Measurements from ENCODE around the gene EVI5. TPM values are rescaled to one million over a fixed set of nuclear protein-coding genes. Genes with fewer than 3 reads are reported as not detected.
A peak's percentile ranks its signal among the peaks of the same experiment; 100 is the strongest.

Gene EVI5
- 56.7 TPM for total RNA-seq

- no peak for FAIRE-seq
Observed at GRCh38 chr1:92784639-92785500, at the start of gene EVI5. Gene EVI5, minus strand, starts transcription at chr1:92785108. Its CDS starts 48,562 bp downstream, at chr1:92736546.

DNA sequence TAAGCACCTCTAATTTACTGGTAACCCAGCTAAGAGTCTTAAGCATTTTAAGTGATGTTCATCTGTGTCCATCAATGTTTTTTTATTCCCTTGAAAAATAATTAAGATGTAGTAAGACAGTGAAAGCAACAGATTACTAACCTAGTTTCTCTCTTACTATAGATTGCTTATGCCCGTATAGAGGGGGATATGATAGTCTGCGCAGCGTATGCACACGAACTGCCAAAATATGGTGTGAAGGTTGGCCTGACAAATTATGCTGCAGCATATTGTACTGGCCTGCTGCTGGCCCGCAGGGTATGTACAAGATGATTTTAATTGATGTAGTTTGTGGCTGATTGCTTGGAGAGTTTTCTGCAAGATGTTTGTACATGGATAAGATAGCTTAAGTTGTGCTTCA lies 49.7 kb upstream of the EVI5 start:
- DNase-seq (ENCODE audit: low spot score in 2 of 2) (no peak), FAIRE-seq (no peak)

More at GRCh38 chr1:92784639-92785500, at the start of gene EVI5:
- DNase-seq (ENCODE audit: low spot score in 2 of 2) = peak; percentile 83 to 85

DNA sequence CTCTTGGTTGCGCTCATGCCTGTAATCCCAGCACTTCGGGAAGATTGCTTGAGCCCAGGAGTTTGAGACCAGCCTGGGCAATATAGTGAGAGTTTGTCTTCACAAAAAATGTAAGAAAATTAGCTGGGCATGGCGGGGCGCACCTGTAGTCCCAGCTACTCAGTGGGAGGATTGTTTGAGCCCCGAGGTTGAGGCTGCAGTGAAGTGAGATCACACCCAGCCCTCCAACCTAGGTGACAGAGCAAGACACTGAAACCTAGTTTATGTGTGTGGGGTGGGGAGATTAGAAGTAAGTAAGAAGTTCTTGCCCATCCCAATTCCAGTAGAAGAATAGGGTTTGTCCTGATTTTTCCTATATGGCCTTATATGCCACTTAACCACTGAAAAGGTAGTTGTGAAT lies 48.9 kb upstream of the EVI5 start:
- FAIRE-seq (no peak), DNase-seq (ENCODE audit: low spot score in 2 of 2) (no peak)

- no peak for DNase-seq (ENCODE audit: low spot score in 2 of 2)
- FAIRE-seq = no peak
Observed at GRCh38 chr1:92832537-92833114, 47.7 kb upstream of the EVI5 start.

DNA sequence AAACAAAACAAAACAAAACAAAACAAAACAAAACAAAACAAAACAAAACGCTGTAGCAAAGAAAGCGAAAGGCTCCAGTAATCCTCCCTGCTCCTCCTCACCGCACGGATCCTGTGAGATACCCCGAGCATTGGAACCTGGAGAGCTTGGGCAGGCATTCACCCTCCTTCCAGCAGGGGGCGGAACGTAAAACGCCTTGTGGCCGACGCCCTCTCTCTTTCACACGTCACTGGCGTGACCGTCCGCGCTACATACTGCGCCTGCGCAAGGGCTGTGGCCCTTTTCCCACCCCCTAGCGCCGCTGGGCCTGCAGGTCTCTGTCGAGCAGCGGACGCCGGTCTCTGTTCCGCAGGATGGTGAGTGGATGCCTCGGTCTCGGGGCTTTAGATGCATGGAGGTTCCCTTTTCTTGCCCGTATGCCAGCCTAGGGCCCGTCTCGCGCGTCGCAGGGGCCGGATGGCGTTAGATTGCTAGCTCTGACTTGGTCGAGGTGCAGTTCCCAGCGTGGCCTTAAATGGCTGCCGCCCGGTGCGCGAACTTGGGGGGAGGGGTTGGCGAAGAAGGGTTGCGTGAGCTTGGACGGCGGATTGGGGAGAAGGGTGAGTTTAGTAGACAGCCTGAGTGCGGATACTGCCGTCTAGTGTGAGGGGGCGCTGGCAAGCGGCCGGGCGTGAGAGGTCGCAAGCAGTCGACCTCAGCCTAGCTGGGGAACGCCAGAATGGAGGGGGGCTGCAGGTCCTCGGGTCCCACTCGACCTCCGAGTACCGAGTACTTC lies 47.0 kb upstream of the EVI5 start, which contains the start of gene RPL5:
TSS of gene RPL5 (plus strand) at position 279 of the 775 bp plus-strand sequence. CDS start at position 354, 75 bp downstream.
- FAIRE-seq (no peak), DNase-seq (ENCODE audit: low spot score in 2 of 2) (peak; percentile 80 to 93)

DNA sequence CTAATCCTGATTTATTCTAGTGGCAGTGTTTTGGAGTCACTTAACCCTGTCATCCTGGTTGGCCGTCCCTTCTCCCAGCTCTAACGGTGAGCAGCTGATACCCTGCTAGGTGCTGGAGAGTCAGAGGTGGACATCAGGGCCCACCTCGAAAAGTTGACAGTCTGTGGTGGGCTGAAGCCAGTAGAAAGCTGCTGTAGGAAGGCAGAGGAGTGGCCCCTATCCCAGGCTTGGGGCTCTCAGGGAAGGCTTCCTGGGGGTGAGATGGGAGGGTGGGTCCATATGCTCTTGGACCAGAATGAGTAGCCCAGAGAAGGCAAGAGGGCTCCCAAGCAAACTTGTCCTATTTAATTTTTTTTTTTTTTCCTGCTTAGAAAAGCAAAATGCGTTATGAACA lies 46.5 kb upstream of the EVI5 start:
- FAIRE-seq = no peak
- no peak for DNase-seq (ENCODE audit: low spot score in 2 of 2)

DNA sequence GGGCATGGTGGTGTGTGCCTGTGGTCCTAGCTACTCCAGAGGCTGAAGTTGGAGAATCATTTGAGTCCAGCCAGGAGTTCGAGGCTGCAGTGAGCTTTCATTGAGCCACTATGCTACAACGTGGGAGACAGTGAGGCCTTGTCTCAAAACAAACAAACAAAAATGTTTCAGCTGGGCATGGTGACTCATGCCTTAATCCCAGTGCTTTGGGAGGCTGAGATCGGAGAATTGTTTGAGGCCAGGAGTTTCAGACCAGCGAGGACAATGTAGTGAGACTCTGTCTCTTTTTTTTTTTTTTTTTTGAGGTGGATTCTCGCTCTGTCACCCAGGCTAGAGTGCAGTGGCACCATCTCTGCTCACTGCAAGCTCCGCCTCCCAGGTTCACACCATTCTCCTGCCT lies 41.9 kb upstream of the EVI5 start:
- DNase-seq (ENCODE audit: low spot score in 2 of 2) (no peak), FAIRE-seq (no peak)

- no peak for FAIRE-seq
- no peak for DNase-seq (ENCODE audit: low spot score in 2 of 2)
Observed at GRCh38 chr1:92822879-92823278, 38.0 kb upstream of the EVI5 start.

DNA sequence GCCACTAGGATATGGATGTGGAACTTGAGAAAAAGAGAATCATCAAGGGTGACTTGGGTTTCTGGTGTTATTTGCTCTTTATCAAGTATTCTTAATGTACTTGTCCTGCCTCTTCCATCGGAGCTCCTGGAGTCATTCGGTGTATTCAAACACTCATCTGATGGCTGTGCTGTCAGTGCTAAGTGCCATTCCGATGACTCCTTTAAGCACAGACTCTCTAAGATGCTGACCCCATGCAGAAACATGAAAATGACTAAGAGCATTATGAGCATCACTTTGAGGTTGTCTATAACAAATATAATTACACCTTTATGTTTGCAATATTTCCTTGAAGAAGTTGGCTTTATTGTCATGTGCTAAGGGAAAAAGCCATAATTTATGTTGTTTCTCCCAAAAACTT lies 35.6 kb upstream of the EVI5 start:
- FAIRE-seq (no peak), DNase-seq (ENCODE audit: low spot score in 2 of 2) (no peak)

- FAIRE-seq (no peak), DNase-seq (ENCODE audit: low spot score in 2 of 2) (no peak)
Observed at GRCh38 chr1:92820024-92820423, 35.1 kb upstream of the EVI5 start.

GRCh38 chr1:92817986-92818764 lies 33.3 kb upstream of the EVI5 start:
- no peak for FAIRE-seq
- no peak for DNase-seq (ENCODE audit: low spot score in 2 of 2)

DNA sequence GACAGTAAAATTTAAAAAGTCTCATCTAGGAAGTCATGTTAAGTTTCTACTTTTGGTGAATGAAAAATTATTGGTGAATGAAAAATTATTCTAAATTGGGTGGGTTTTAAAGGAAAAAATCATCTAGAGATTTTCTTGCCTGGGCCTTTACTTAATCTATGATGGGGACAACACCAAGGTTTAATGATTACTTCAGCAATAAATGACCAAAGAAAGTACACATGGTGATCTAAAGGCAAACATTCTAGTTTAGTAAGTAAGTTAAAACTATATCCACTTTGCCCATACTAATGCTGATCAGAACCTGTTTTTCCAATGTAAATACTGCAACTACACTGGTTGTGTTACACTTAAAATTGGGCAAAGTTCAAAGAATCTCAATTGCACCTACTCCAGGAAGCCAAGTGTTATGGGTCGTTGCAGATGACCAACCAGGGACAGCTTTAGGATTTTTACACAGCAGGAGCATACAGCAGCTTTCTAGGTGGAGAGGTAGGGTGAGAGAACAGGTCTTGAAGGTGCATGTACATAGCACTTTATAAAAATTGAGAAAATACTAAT lies 32.3 kb upstream of the EVI5 start:
- FAIRE-seq (no peak), DNase-seq (ENCODE audit: low spot score in 2 of 2) (no peak)

- no peak for FAIRE-seq
Observed at GRCh38 chr1:92816732-92817131, 31.8 kb upstream of the EVI5 start.

GRCh38 chr1:92808381-92808780 lies 23.5 kb upstream of the EVI5 start:
- no peak for DNase-seq (ENCODE audit: low spot score in 2 of 2)
- FAIRE-seq = no peak

More at GRCh38 chr1:92816732-92817131, 31.8 kb upstream of the EVI5 start:
- no peak for DNase-seq (ENCODE audit: low spot score in 2 of 2)

DNA sequence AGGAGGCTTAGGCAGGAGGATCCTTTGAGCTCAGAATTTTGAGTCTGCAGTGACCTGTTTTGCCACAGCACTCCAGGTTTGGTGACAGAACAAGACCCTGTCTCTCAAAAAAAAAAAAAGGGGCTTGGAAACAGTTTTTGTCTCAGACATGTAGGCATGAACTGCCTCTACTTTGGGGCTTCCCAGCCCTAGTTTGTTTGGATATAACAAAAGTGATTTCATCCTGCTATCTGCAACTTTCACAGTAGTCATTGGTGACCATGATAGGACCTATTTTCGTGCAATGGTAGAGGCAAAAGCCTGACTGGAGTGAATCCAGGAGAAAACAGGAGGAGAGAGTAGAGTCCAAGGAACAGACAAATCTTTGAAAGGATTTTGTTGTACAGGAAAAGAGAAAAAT lies 20.3 kb upstream of the EVI5 start:
- DNase-seq (ENCODE audit: low spot score in 2 of 2) (no peak), FAIRE-seq (no peak)

DNA sequence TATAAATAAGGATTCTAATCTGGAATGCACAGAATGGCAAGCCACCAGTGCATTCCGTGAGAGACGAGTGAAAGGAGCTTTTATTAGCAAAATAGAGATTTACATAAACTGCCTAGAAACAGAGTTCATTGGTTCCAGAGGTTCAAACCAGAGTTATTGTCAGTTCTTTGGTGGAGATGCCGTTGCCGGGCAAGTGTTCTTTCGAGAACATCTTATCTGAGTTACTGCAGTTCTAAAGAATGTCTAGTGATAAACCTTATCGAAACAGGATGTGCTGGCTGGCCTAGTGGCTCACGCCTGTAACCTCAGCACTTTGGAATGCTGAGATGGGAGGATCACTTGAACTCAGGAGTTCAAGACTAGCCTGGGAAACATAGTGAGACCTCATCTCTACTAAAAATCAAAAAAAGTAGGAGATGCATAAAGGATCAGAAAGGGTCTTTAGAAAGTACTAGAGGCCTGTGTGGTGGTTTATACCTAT lies 19.9 kb upstream of the EVI5 start:
- FAIRE-seq (no peak), DNase-seq (ENCODE audit: low spot score in 2 of 2) (peak; percentile 50 to 69)

- DNase-seq (ENCODE audit: low spot score in 2 of 2) = no peak
- FAIRE-seq = no peak
Observed at GRCh38 chr1:92803140-92803887, 18.4 kb upstream of the EVI5 start.

DNA sequence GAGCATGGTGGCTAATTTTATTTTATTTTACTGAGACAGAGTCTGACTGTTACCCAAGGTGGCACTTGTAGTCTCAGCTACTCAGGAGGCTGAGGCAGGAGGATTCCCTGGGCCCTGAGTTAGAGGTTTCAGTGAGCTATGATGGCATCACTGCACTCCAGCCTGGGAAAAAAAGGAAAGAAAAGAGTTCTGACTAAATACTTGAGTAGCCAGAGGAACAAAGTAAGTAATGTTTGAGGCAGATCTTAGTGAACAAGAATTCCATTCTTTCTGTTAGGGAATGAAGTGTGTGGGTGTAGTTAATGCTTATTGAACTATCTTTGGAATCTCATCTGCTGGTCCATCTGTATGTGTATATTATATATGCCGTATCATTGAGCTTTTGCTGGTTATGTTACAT lies 13.1 kb upstream of the EVI5 start:
- no peak for FAIRE-seq
- DNase-seq (ENCODE audit: low spot score in 2 of 2) = no peak

- no peak for DNase-seq (ENCODE audit: low spot score in 2 of 2)
- no peak for FAIRE-seq
Observed at GRCh38 chr1:92797297-92797696, 12.4 kb upstream of the EVI5 start.
